Measurements from ENCODE around the gene FNDC3A.

DNA sequence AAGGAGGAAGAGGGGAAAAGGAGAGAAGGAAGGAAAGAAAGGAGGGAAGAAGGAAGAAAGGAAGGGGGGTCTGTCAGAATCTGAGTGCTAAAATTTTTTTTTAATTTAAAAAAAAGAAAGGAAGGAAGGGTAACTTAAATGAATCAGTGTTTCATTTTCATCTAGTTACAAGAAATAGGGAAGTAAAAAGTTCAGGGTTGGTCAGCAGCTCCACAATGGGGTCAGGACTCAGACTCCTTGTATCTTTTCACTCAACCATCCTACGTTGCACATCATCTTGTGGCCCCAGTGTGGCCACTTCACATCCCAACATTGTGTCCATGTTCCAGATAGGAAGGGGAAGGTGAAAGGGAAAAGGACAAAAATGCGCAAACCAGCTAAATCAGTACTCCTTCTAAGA, 14.3 kb upstream of the FNDC3A start:
- TF ChIP-seq ETV6 (IDR thresholded peaks at IDR 0.05; ENCODE audit: borderline replicate concordance in 1 of 2, low read depth in 2 of 2, low read length in 1 of 2): no peak
- no peak for TF ChIP-seq ETV6 (CRISPR knock-in tag; IDR thresholded peaks at IDR 0.05; ENCODE audit: borderline replicate concordance)
- TF ChIP-seq SPI1 (IDR thresholded peaks at IDR 0.05; ENCODE audit: borderline replicate concordance, low read depth, low read length): no peak
